ENCODE data around the gene HMCN1. TPM values are rescaled to one million over a fixed set of nuclear protein-coding genes. Genes with fewer than 3 reads are reported as not detected.
"Not testable (repeated sequence)": the region's sequence is repeated elsewhere in the genome, so short reads cannot be mapped to it uniquely, and the experiment has no call there.

HMCN1 gene
- total RNA-seq, 6 donors from 2014 or later = 15.7 to 43.3 (median 27.2) TPM

DNA sequence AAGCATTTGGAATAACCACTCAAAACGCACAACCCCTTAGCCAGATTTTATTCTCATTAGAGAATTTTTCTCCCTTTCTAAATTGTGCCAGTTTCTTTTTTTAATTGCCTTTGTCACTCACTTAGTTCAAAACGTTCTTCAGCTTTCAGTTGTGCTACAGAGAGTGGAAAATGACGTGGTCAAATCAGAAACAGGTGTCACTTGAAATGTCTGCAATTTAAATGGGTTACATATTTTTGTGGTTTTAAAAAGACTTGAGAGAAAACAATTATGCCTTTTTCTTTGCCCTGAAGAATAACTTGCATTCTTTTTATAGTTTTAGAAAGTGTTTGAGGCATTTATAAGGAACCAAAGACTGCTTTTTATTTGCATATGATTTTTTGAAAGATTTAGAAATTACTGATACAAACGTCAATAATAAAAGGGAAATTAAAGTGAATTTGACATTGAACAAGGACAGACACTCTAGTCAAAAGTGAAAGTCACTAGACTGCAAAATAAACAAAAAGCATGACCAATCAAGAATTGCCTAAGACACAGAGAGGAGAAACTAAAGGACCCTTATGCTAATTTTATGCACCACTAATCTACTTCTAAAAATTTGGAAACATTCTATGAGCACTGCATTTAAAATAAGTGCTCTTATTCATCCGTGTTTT lies 449.9 kb downstream of the HMCN1 start:
- peak overlapping the region in 3 of 4 donors; percentile 9 to 27 (median 10) for H3K4me3 ChIP-seq
- ATAC-seq (ENCODE audit: low FRiP score in 2 of 2) = peak in 1 of 2 donors; percentile 38

DNA sequence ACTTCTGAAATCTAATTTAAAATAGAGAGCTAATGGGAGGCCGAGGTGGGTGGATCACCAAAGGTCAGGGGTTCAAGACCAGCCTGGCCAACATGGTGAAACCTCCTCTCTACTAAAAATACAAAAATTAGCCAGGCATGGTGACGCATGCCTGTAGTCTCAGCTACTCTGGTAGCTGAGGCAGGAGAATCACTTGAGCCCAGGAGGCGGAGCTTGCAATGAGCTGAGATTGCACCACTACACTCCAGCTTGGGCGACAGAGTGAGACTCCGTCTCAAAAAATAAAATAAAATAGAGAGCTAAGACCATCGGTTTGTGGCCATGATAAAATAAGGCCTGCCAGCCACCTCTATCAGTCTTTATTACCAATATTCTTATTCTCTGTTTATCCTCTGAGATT lies 452.1 kb downstream of the HMCN1 start:
- not testable (repeated sequence) for H3K36me3 ChIP-seq; H3K9me3 ChIP-seq; H3K4me3 ChIP-seq; H3K27me3 ChIP-seq; ATAC-seq (ENCODE audit: low FRiP score in 2 of 2); H3K27ac ChIP-seq
- peaks cover 0 to 12% (median 4%) of the 10 kb centered on the region in 4 donors for H3K4me1 ChIP-seq
- DNase-seq = peak in 1 of 2 donors; percentile 37
- WGBS, 2 donors = 83 to 90% methylated on average over 6 of the region's 6 CpGs

More for the DNA sequence above, 449.9 kb downstream of the HMCN1 start:
- Histone ChIP-seq H3K4me1 (peaks cover 0 to 12% (median 4%) of the 10 kb centered on the region in 4 donors), H3K27ac (peak overlapping the region; percentile 4 to 56 (median 32)), H3K27me3 (no peaks in the 10 kb centered on the region), H3K9me3 (no peaks in the 10 kb centered on the region), H3K36me3 (no peaks in the 10 kb centered on the region)
- WGBS, 2 donors = 29% methylated on average over 5 of the region's 5 CpGs
- DNase-seq = no peak
- TF ChIP-seq EP300 (IDR thresholded peaks at IDR 0.05) (no peak), POLR2AphosphoS5 (IDR thresholded peaks at IDR 0.05) (no peak), POLR2A (IDR thresholded peaks at IDR 0.05) (no peak)
- TF ChIP-seq, protein P1, sequence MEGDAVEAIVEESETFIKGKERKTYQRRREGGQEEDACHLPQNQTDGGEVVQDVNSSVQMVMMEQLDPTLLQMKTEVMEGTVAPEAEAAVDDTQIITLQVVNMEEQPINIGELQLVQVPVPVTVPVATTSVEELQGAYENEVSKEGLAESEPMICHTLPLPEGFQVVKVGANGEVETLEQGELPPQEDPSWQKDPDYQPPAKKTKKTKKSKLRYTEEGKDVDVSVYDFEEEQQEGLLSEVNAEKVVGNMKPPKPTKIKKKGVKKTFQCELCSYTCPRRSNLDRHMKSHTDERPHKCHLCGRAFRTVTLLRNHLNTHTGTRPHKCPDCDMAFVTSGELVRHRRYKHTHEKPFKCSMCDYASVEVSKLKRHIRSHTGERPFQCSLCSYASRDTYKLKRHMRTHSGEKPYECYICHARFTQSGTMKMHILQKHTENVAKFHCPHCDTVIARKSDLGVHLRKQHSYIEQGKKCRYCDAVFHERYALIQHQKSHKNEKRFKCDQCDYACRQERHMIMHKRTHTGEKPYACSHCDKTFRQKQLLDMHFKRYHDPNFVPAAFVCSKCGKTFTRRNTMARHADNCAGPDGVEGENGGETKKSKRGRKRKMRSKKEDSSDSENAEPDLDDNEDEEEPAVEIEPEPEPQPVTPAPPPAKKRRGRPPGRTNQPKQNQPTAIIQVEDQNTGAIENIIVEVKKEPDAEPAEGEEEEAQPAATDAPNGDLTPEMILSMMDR (IDR thresholded peaks at IDR 0.05) = no peak

DNA sequence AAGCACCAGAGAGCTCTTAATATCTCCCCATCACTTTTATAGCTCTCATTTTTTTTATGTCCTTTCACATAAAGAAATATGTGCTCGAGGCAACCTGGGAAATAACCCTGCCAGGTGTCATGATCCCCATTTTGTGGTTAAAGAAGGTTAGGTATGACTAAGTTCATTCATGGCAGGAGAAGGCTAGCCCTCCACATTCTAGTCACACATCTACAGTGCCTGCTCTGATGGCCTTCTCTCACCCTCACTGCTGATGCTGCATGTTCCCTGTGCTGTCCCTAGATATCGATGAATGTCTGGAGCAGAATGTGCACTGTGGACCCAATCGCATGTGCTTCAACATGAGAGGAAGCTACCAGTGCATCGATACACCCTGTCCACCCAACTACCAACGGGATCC lies 453.4 kb downstream of the HMCN1 start:
- Histone ChIP-seq H3K36me3 (peaks cover 0 to 6% (median 2%) of the 10 kb centered on the region in 4 donors), H3K4me1 (peaks cover 0 to 17% (median 4%) of the 10 kb centered on the region in 4 donors), H3K4me3 (no peak overlapping the region), H3K27ac (no peak overlapping the region), H3K9me3 (no peaks in the 10 kb centered on the region), H3K27me3 (no peaks in the 10 kb centered on the region)
- TF ChIP-seq, protein P1 (IDR thresholded peaks at IDR 0.05) = no peak
- no peak for TF ChIP-seq POLR2AphosphoS5 (IDR thresholded peaks at IDR 0.05)
- TF ChIP-seq POLR2A (IDR thresholded peaks at IDR 0.05) = no peak
- TF ChIP-seq EP300 (IDR thresholded peaks at IDR 0.05) = no peak
- DNase-seq (no peak), ATAC-seq (ENCODE audit: low FRiP score in 2 of 2) (no peak)
- WGBS, 2 donors = 92 to 94% methylated on average over 5 of the region's 5 CpGs

DNA sequence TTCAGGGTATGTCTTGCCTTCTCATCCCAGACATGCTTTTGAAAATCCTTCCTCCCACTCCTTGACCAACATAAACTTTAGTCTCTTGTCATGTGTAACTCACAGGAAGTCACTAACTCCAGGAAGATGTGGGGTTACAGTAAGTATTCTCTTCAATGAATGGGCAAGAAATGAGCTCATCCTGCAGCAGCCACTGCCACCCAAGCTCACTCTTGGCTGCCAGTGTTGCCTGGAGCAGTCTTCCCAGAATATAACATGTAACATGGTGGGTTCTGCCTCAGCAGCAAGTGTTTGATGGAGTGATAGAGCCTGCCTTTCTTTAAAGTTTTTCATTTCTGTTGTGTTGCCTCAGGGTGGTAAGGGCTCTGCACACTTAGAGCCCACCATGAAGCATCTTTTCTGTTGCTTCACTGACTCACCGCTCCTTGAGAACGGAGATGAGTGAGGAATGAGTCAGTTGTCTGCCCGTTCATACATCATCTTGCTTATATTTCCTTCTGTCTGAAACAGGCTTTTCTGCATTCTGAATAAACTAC lies 453.9 kb downstream of the HMCN1 start:
- Histone ChIP-seq H3K9me3 (no peaks in the 10 kb centered on the region), H3K27me3 (no peaks in the 10 kb centered on the region), H3K4me1 (peaks cover 0 to 17% (median 4%) of the 10 kb centered on the region in 4 donors), H3K36me3 (peaks cover 0 to 6% (median 2%) of the 10 kb centered on the region in 4 donors), H3K27ac (no peak overlapping the region), H3K4me3 (no peak overlapping the region)
- ATAC-seq (ENCODE audit: low FRiP score in 2 of 2) (peak in 1 of 2 donors; percentile 66), DNase-seq (no peak)
- 80 to 90% methylated on average over 3 of the region's 3 CpGs for WGBS, 2 donors
- TF ChIP-seq, protein P1 (IDR thresholded peaks at IDR 0.05) = no peak
- no peak for TF ChIP-seq POLR2A (IDR thresholded peaks at IDR 0.05)
- no peak for TF ChIP-seq POLR2AphosphoS5 (IDR thresholded peaks at IDR 0.05)
- no peak for TF ChIP-seq EP300 (IDR thresholded peaks at IDR 0.05)

DNA sequence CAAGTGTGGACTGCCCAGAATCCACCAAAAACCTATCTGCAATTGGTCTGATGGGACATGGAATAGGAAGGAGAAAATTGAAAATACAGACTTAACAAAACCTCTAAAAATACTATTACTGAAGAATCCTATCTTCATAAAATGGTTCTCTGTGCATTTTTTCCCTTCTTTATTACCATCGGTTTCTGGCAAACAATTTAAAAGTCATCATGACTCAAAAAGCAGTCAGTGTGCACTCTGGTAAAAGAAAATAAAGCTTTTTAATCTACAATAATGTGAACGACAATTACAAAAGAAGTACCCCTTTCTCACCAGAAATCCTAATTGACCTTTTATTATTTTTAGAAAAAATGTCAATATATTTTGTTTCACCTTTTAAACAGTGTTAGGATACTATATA lies 454.5 kb downstream of the HMCN1 start:
- peaks cover 0 to 10% (median 2%) of the 10 kb centered on the region in 4 donors for H3K4me1 ChIP-seq
- no peak for TF ChIP-seq EP300 (IDR thresholded peaks at IDR 0.05)
- TF ChIP-seq POLR2AphosphoS5 (IDR thresholded peaks at IDR 0.05) = no peak
- TF ChIP-seq, protein P1 (IDR thresholded peaks at IDR 0.05) = no peak
- no peak for TF ChIP-seq POLR2A (IDR thresholded peaks at IDR 0.05)
- H3K36me3 ChIP-seq = peaks cover 0 to 6% (median 2%) of the 10 kb centered on the region in 4 donors
- no peaks in the 10 kb centered on the region for H3K27me3 ChIP-seq
- DNase-seq (no peak), ATAC-seq (ENCODE audit: low FRiP score in 2 of 2) (no peak)
- no peaks in the 10 kb centered on the region for H3K9me3 ChIP-seq
- H3K27ac ChIP-seq = no peak overlapping the region
- H3K4me3 ChIP-seq = no peak overlapping the region
- WGBS, 2 donors = 88 to 94% methylated on average over 2 of the region's 2 CpGs

Measured in upper lobe of left lung (tissue), 6 donors.